ELF-1 (cell line): Measurements from ENCODE around the gene TCF7L1.
"Not testable (repeated sequence)": the region's sequence is repeated elsewhere in the genome, so short reads cannot be mapped to it uniquely, and the experiment has no call there.

Experiments
- DNase-seq: peaks from one replicate; pipeline ENCODE4 v3.0.0-alpha.2; 2016; ENCODE audit warnings: low read depth, low spot score

The TCF7L1 gene

DNA sequence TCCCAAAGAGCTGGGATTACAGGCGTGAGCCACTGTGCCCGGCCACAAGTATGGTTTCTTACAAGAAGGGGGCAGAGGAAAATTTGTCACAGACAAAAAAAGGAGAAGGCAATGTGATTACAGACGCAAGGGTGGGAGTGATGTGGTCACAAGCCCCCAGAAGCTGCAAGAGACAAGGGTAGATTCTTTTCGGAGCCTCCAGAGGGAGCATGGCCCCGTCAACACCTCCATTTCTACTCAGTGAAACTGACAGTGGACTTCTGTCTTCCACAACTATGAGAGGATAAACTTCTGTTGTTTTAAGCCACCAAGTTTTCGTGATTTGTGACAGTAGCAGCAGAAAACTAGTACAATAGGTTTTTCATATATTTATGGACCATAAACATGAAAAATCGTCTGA lies 2.1 kb upstream of the TCF7L1 start:
- DNase-seq, result peak; percentile 45

DNA sequence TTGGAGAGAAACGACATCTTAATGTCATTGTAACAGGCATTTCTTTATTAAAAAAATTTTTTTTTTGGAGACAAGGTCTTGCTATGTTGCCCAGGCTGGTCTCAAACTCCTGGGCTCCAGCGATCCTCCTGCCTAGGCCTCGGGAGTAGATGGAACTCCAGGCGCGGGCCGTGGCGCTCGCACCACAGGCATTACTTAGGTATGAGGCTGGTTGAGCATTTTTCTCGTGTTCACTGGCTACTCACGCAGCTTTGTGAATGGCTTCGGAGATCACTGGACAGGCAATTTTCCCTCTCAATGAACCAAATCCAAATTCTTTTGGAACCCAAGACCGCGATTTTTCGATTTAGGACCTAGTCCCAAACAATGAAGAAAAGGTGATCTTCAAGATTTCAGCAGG lies 795 bp upstream of the TCF7L1 start:
- no peak for DNase-seq

GRCh38 chr2:85133751-85134254 lies 611 bp downstream of the TCF7L1 start:
- peak; percentile 63 for DNase-seq

DNA sequence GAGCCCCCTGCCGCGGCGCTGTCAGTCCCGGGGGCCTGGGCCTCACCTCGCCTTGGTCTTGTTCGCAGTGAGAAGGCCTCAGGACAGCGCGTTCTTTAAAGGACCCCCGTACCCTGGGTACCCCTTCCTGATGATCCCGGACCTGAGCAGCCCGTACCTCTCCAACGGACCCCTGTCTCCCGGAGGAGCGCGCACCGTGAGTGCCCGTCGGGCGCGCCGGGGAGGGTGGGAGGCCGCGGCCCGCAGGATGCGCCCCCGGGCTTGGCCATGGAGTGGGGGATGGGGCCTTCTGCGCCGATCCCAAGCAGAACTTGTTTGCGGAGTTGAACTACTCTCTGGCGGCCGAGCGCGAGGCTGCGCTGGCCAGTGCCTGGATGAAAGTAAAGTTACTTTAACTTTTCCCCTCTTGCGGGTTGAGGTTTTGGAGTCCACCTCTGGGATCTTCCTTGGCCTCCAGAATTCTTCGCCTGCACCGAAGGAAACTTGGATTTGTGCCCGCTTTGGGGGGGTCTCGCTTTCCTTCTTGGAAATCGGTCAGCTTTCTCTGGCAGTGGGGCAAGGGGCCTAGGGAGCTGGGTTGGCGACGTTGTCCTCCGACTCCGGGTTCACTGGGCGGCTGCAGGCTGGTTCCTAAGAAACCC lies 1.2 kb downstream of the TCF7L1 start:
- peak; percentile 82 for DNase-seq

DNA sequence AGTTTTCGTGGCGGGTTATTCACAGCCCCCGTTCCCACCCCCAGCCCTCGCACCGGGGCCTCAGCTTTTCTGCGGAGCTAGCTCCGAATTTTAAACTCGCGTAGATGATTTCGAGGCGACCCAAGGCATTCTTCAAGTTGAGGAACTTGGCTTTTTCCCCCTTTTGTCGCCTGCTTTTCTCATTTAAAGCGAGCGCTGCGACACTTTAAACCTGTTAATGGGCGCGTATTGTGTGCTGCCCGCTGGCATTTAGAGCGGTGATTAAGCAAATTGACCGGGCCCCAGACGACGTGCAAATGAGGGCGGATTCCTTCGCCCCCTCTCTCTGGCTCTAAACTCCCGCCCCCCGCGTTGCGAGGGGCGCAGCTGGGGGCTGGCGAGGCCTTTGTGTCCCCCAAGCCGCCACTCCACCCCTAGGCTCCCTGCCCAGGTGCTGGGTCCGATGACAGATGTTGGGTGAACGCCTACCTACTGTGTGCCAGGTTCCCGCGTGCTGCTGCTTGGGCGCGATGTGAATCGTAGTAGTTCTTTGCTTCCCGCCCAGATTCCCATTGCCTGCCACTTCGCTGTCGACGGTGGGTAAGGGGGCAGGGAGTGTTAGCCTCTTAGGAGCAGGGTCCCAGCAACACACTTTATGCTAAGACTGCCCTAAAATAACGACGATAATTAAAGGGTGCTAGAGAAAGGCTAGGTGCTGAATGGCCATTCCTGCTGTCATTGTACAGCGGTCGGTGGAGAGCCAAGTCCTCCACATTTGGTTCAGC lies 1.9 kb downstream of the TCF7L1 start:
- DNase-seq, result peak; percentile 87

- no peak for DNase-seq
These were observed 2.4 kb downstream of the TCF7L1 start for GRCh38 chr2:85135660-85135914.

GRCh38 chr2:85137156-85137555 lies 4.0 kb downstream of the TCF7L1 start:
- DNase-seq, result no peak

DNA sequence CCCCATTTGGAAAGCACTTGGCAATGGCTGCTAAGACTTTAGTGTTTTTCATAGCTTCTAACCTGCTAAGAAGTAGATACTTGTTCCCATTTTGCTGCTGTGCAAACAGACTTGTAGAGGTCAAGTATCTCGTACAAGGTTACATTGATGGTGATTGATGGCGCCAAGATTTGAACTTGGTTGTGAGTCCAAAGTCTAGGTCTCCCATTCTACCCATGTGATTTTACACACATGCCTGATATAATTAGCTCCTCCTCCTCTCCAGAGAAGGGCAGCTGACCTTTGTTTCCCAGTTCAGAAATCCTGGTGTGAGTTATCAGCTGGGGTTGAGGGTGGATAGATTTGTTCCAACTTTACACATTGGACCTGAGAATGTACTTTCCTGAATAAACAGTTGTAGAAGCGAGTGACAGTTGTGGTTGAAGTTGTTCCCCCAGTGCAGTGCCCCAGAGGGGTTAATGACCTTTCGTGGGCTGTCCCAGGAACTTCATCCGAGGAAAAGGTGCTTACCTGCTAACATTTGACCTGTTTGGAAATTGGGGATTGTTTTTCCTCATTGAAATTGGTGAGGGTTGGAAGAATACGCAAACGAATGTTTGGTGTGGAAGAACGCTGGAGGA lies 10.4 kb downstream of the TCF7L1 start:
- no peak for DNase-seq

- DNase-seq, result peak; percentile 79
These were observed 12.1 kb downstream of the TCF7L1 start for GRCh38 chr2:85145116-85145820.

- DNase-seq, result no peak
These were observed 15.0 kb downstream of the TCF7L1 start for GRCh38 chr2:85148190-85148589.

GRCh38 chr2:85151026-85151425 lies 17.8 kb downstream of the TCF7L1 start:
- no peak for DNase-seq

DNA sequence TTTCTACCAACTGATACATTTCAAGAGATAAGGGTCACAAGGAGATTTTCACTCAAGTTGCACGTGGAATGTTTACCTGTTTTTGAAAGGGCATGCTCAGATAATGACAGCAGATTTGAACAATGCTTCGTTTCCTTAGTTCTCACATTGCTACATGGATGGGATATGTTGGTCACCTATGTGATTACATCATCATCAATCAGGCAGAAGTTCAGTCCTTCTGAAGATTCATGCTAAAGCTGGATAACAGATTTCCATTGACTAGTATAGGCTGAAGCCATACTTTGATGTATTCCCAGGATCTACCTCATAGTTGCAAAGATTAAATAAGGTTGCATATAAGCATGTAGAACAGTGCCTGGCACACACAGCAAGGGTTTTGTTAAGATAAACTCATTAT lies 19.7 kb downstream of the TCF7L1 start:
- DNase-seq, result no peak

- DNase-seq, result no peak
These were observed 21.0 kb downstream of the TCF7L1 start for GRCh38 chr2:85154048-85154753.

DNA sequence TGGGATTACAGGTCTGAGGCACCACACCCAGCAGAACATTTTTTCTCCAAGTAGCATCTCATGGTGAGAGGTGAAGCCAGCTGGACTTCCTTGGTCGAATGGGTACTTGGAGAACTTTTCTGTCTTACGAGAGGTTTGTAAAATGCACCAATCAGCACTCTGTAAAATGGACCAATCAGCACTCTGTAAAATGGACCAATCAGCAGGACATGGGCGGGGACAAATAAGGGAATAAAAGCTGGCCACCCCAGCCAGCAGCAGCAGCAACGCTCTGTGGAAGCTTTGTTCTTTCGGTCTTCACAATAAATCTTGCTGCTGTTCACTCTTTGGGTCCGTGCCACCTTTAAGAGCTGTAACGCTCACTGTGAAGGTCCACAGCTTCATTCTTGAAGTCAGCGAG lies 21.9 kb downstream of the TCF7L1 start:
- DNase-seq, result not testable (repeated sequence)

- DNase-seq, result no peak
These were observed 23.0 kb downstream of the TCF7L1 start for GRCh38 chr2:85156153-85156552.

- no peak for DNase-seq
These were observed 23.4 kb downstream of the TCF7L1 start for GRCh38 chr2:85156619-85157018.

- DNase-seq, result no peak
These were observed 24.2 kb downstream of the TCF7L1 start for GRCh38 chr2:85157345-85157744.

DNA sequence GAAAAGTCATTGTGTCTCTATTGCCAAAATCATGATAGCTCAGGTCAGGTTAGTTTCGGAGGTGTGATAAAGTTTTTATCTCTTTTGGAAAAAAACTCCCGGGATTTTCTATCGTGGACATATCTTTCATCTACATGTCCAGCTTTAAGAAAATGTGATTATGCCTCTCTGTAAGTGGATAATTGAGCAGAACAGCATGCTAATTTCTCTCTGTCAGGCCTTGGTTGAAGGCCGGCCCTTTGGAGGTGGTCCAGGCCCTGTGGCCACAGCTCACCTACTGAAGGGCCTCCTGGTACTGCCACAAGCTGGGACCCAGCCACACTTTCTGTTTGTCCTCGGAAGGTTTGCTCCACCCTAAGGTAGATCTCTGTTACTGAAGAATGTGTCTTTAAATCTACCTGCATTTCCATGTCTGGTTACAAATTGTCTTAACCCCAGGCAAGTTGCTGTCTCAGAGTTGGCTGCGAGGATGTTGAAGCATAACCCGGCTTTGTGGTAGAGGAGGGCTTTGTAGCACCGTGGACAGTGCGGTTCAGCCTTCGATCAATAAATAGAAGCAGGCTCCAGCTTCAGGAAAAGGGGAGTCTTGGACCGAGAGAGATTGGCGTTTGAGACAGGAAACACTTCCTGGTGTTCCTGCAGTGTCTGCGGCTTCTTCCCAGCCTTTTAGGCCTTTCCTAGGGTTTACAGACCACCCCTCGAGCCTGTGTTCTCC lies 25.5 kb downstream of the TCF7L1 start:
- no peak for DNase-seq

GRCh38 chr2:85159589-85159988 lies 26.4 kb downstream of the TCF7L1 start:
- DNase-seq, result no peak

DNA sequence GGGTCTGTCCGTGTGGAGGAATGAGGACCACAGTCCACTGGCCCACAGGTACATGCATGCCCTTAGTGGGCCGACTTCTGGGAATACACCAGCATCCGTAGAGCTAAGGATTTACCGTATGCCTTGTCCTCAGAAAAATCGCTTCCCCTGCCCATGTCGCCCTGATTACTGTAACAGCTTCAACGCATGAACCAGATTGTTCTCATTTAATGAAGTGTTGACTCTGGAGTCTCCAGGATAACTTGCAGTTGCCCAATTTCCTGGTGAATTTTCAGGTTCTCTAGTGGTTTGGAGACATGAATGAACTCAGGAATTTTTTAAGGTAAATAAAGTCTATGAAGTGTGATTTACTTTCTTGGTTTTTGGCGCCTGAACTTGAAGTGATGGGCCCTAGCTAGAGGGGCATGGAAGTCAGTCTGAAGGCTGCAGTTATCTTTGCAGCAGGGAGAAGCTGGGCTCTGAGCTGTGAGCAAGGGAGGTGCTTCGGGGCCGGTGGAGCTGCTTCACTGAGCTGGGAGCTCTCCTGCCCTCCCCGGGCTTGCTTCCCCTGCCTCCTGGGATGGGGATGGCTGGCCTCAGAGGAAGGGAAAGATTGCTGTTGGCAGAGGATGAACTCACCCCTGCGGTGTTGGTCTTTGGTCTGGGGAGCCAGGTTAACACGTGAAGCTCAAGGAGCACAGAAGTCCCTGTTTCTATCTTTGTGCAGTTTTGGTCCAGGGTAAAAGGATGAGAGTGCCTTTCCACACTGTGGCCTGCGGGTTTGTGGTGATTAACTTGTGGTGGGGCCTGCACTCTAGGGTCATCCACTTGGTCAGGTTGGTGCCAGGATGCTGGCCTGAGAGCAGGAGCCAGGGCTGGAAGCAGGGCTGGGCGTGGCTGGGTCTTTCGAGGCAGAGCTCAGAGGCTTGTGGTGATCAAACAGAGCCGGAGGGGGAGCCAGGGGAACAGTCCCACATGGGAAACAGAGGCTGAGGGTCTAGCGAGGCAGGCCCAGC lies 28.1 kb downstream of the TCF7L1 start:
- no peak for DNase-seq
